ENCODE results near the gene RAB3D.

GRCh38 chr19:11384778-11385129 lies 45.3 kb upstream of the RAB3D start:
- no peak for TF ChIP-seq TCF4 (CRISPR knock-in tag; IDR thresholded peaks at IDR 0.05; ENCODE audit: borderline replicate concordance)
- TF ChIP-seq, protein P1, sequence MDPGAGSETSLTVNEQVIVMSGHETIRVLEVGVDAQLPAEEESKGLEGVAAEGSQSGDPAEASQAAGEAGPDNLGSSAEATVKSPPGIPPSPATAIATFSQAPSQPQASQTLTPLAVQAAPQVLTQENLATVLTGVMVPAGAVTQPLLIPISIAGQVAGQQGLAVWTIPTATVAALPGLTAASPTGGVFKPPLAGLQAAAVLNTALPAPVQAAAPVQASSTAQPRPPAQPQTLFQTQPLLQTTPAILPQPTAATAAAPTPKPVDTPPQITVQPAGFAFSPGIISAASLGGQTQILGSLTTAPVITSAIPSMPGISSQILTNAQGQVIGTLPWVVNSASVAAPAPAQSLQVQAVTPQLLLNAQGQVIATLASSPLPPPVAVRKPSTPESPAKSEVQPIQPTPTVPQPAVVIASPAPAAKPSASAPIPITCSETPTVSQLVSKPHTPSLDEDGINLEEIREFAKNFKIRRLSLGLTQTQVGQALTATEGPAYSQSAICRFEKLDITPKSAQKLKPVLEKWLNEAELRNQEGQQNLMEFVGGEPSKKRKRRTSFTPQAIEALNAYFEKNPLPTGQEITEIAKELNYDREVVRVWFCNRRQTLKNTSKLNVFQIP (CRISPR knock-in tag; IDR thresholded peaks at IDR 0.05; ENCODE audit: borderline replicate concordance, low read depth) = no peak
- no peak for TF ChIP-seq RARB (CRISPR knock-in tag; IDR thresholded peaks at IDR 0.05)
- TF ChIP-seq OSR1 (CRISPR knock-in tag; IDR thresholded peaks at IDR 0.05) = no peak
- no peak for TF ChIP-seq ARNTL (CRISPR knock-in tag; IDR thresholded peaks at IDR 0.05; ENCODE audit: borderline replicate concordance, low read depth)
- no peak for TF ChIP-seq TSHZ2 (CRISPR knock-in tag; IDR thresholded peaks at IDR 0.05)
- no peak for TF ChIP-seq ZNF8 (CRISPR knock-in tag; IDR thresholded peaks at IDR 0.05)
- no peak for TF ChIP-seq CREB5 (CRISPR knock-in tag; IDR thresholded peaks at IDR 0.05; ENCODE audit: low read depth)
- no peak for TF ChIP-seq ZFP3 (CRISPR knock-in tag; IDR thresholded peaks at IDR 0.05)
- no peak for TF ChIP-seq ZFP30 (CRISPR knock-in tag; IDR thresholded peaks at IDR 0.05)
